Camera-type eye (tissue), 1 donor: Measurements from ENCODE around the gene CUZD1. TPM values are rescaled to one million over a fixed set of nuclear protein-coding genes. Genes with fewer than 3 reads are reported as not detected.

ENCODE experiments used
- total RNA-seq: library from RNA; depleted of rRNA; stranded (reverse); fragments of >200 nt; gene quantifications from one replicate; pipeline ENCODE4 v1.2.3, GENCODE V29; 2014

Gene CUZD1
- total RNA-seq, result 1.3 TPM

GRCh38 chr10:122845783-122846332, at the start of gene CUZD1:
Gene CUZD1 (minus strand): TSS chr10:122845857. CDS start chr10:122845843, 14 bp downstream.

GRCh38 chr10:122879339-122880273, 33.9 kb upstream of the CUZD1 start, which contains the start of gene FAM24B:
Gene FAM24B (minus strand): TSS chr10:122879581. CDS start chr10:122850515, 29,066 bp downstream.

Other genes starting within 250 kb of the CUZD1 start
- not detected for gene C10orf120, start 146.0 kb downstream of the CUZD1 start, total RNA-seq
- 5.3 TPM for gene FAM24B, start 33.7 kb upstream of the CUZD1 start, total RNA-seq
- not detected for gene FAM24A, start 64.8 kb upstream of the CUZD1 start, total RNA-seq
- gene C10orf88, start 108.4 kb upstream of the CUZD1 start, total RNA-seq, result 16.5 TPM
- gene PSTK, start 134.5 kb upstream of the CUZD1 start, total RNA-seq, result 8.1 TPM
- gene IKZF5, start 162.9 kb upstream of the CUZD1 start, total RNA-seq, result 21.4 TPM
- gene ACADSB, start 163.1 kb upstream of the CUZD1 start, total RNA-seq, result 28.0 TPM